HG03064 (cell line): ENCODE data around the gene TSKS.

ENCODE experiments used
- ATAC-seq: cut with Tn5 transposase; IDR thresholded peaks from one replicate; pipeline ENCODE4 v1.9.1; 2021; ENCODE audit warnings: low read depth; ENCODE audit not compliant: unreplicated experiment

Gene TSKS

GRCh38 chr19:49795615-49796014, 32.5 kb upstream of the TSKS start:
- no peak for ATAC-seq

- ATAC-seq: no peak
Measured at GRCh38 chr19:49793561-49793840, 30.4 kb upstream of the TSKS start.

DNA sequence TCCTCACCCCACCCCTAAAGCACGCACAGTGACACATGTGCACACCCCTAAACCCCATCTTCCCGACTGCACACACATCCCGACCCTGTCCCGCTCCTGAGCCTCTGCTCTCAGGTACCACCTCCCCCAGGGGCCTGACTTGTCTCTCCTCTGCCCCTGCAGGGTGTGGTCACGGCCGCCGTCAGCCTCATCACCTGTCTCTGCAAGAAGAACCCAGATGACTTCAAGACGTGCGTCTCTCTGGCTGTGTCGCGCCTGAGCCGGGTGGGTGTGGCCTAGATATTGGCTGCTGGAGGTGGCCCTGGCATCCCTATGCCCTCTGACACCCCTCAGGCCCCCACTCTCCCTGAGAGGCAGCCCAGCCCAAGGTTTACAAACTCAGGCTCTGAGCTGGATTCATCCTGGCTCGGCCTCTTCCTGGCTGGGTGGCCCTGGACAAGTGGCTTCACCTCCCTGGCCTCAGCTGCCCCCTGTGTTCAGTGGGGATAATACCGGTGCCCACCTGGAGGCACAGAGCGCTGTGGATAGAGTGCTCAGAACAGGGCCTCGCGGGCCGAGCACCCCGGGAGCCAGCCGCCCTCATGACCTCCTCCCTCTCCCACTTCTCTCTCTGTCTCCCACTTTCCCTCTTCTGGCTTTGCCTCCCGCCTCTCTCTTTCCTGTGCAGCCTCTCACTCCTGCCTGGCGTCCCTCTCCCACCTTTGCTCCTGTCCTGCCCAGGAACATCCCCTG, 29.9 kb upstream of the TSKS start:
- no peak for ATAC-seq

GRCh38 chr19:49791776-49792445, 28.8 kb upstream of the TSKS start:
- no peak for ATAC-seq

DNA sequence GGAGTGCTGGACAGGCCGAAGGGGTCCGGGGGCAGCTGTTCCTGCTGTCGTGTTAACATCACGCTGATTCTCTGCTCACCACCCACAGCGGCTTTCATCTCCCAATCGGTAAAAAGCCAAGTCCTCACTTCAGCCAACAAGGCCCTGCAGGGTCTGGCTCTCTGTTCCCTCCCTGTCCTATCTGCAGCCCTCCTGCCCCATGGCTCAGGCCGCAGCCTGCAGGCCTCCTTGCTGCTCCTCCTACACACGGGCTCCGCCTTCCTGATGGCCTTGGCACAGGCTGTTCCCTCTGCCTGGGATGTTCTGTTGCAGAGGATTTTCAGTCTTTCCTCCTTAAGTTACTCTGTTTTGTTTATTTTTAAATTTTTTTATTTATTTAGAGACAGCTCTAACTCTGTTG, 27.8 kb upstream of the TSKS start:
- no peak for ATAC-seq

DNA sequence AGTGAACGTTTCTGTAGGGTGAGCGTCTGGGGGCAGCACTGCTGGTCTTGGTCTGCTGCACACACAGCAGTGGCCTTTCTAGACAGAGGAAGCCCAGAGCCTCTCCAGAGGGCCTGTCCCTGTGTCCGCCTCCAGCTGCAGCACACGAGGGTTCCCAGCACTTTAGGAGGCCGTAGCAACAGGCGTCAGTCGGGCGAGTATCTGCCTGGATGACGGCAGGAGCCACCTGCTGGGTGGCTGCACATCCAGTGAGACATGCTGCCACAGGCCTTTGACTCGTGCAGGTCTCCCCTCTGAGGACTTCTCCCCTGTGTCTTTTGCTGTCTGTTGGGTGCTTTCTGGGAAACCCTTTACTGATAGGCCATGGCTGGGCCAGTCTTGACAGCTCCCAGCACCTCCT, 25.8 kb upstream of the TSKS start:
- ATAC-seq: no peak

- no peak for ATAC-seq
Measured at GRCh38 chr19:49787746-49788145, 24.6 kb upstream of the TSKS start.

GRCh38 chr19:49786376-49786820, 23.3 kb upstream of the TSKS start:
- no peak for ATAC-seq

DNA sequence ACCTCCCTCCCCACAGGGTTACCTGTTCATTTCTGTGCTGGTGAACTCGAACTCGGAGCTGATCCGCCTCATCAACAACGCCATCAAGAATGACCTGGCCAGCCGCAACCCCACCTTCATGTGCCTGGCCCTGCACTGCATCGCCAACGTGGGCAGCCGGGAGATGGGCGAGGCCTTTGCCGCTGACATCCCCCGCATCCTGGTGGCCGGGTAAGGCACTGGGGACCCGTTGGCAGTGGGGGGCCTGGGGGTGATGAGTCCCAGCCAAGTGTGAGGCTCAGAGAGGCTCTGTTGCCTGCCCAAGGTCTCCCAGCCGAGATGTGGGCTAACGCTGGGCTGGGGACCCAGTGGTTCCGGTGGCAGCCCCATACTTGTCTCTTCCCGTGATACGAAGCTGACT, 19.4 kb upstream of the TSKS start:
- no peak for ATAC-seq

DNA sequence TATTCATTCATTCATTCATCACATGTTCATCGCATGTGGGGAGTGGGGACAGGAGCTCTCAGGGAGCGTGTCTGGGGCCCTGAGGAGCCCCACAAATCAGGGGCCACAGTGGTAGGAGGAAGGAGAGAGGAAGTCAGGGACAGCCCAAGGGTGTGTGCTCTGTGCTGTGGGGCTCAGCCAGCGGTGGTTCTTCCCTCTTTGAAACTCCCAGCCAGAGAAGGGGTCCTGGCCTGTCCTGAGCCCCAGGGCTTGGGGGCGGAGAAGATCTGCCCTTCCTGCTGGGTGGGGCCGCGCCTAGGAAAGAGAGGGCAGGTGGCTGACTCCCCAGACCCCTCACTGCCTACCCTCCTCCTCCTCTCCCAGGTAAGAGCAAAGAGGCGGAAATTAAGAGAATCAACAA, 18.3 kb upstream of the TSKS start:
- no peak for ATAC-seq

GRCh38 chr19:49780861-49781260, 17.8 kb upstream of the TSKS start:
- no peak for ATAC-seq

DNA sequence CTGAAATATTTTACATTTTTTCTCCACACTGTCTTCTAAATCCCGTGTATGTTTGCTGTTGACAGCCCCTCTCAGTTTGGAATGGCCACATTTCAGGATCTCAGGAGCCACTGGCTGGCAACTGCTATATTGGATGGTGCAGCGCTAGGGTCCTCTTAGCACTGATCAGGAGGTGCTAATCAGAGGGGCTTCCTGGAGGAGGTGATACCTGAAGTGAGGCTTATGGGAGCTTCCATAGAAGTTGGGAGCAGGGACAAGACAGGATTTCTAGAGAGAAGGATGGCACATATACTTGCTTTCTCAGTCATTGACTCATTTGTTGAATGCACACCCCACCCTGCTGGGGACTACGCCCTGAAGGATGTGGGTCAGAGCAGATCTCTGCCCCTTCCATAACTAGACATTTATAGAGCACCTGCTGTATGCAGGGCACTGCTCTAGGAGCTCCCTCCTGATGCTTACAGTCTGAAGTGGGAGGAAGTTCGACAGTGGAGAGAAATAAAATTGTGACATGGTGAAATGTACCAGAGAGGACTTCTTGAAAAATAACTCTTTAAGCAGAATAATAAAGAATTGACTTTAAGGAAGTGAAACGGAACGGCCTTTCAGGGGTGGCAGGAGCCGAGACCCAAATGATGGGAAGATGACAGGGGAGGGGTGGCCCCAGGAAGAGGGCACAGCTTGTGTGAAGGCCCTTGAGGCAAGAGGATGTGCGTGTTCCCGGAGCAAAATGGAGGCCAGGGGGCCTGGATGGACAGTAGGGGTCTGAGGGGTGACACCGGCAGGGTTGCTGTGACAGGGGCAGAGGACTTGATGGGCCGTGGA, 16.8 kb upstream of the TSKS start:
- ATAC-seq: no peak

DNA sequence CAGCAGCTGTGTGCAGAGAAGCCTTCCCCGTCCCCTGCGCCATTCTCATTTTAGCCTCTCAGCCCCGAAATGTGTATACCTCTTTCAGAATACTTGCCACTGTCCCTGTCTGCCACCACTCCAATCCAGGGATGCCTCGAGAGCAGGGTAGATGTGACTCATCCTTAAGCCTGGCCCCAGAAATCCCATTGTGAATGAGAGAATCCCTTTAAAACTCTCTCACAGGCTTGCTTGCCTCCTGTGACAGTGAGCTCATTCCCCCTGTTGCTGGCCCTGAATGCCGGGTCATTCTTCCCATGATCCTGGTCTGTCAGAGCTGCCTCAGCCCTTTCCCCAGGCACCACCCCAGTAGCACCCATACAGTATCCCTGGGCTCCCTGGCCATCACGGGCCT, 13.3 kb upstream of the TSKS start:
- no peak for ATAC-seq

- ATAC-seq: no peak
Measured at GRCh38 chr19:49775742-49776370, 12.8 kb upstream of the TSKS start.

DNA sequence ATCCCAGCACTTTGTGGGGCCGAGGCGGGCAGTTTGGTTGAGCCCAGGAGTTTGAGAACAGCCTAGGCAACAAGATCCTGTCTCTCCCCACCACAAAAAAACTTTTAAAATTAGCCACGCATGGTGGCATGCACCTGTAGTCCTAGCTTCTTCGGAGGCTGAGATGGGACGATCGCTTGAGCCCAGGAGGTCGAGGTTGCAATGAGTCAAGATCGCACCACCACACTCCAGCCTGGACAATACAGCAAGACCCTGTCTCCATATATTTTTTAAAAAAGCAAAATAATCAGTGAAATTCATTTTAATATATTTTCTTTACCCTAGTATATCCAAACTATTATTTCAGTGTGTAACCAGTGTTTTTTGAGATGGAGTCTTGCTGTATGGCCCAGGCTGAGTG, 11.9 kb upstream of the TSKS start:
- ATAC-seq: no peak

DNA sequence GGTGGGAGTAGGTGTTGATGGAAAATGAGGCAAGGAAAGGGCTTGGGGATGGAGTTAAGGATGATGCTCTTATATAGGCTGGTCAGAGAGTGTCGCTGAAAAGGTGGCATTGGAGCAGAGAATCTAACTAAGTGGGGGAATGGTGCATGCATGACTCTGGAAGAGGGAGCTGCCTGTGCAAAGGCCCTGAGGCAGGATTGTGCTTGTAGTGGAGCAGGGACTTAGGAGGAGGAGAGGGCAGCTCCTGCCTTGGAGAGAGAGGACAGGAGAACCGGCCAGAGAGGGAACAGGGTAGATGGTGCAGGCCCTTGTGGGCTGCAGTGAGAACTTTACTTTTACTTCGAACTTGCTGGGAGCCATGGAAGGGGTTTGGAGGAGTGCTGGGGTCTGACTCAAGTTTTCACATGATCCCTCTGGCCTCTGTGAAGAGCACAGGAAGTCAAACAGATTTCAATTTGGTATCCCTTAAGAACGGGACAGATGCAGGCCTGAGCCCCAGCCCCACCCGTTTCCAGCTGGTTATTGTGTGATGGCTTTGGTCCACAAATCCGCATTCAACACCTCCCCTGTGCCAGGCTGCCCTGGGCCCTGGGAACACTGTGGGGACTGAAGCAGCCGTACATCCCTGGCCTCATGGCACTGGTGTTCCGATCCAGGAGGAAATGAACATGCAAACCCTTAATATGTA, 10.7 kb upstream of the TSKS start:
- no peak for ATAC-seq

DNA sequence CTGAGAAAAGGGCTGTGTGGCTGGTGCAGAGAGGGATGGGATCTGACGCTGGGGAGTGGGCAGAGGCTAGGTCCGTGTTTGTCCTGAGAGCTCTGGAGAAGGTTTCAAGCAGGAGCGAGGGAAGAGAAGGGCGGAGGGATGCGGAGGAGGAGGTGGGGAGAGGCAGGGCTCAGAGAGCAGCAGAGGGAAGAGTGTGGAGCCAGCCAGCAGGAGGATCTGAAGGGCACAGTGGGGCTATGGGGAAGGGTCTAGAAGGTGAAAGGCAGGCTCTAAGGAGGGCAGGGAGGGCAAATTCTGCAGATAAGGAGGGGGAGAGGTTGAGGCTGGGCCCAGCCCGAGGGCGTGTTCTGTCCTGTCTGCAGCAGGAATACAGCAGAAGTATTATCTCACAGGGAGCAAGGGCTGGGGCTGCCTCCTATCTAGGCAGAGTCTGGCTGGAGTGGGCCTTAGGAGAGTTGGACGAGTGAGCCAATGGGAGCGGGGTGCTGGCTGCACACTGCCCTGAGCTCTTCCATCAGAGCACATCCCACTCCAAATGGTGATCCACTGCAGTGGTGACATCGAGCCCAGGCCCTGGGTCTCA, 9.8 kb upstream of the TSKS start:
- no peak for ATAC-seq

DNA sequence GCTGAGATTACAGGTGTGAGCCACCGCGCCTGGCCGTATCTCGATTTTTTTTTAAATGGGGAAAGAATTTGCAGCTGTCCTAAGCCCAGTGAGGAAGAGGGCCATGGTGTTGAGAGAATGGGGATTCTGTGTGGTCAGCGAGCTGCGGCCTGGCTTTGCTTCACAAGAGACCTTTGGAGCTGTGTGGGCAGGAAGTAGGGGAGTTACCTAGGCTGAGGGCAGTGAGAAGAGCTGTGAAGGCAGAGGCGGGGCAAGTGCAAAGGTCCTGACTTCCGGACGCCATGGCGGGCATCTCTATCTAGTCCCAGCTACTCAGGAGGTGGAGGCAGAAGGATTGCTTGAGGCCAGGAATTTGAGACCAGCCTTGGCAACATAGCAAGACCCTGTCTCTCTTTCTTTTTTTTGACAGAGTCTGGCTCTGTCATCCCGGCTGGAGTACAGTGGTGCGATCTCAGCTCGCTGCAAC, 8.6 kb upstream of the TSKS start:
- no peak for ATAC-seq

- ATAC-seq: no peak
Measured at GRCh38 chr19:49770529-49770928, 7.4 kb upstream of the TSKS start.

DNA sequence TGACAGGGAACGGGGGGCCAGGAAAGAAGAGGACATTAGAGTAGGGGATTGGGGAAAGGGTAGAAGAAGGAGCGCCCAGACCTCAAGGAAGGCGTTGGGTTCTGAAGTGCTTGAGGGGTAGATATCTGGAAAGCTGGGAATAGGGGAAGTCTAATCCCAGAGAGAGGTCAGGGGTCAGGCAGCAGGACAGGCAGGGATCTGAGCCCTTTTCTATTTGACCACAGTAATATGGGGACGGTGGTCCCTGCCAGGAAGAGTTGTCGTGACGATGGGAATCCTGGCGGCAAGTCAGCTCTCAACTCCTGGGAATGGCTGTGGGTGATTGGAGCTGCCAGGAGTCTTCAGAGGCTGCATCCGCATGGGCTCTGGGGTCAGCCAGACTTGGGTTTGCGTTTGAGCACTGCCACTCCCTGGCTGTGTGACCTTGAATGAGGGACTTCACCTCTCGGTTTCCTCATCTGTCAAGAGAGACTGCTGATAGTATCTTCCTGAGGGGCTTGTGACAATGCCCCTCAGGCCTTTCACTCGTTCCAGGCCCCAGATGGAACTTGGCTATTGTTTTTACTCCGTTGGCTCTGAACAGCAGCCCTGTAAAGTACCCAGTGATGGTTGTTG, 5.0 kb upstream of the TSKS start:
- no peak for ATAC-seq
